Testis (tissue), 2 donors: ENCODE results near the gene SLC47A2.

ENCODE experiments used
- CTCF ChIP-seq, 3 experiments: fragments of 450-650 bp in 2 of 3; fragments of 200-600 bp in 1 of 3; sonication (generic) in 1 of 3; IDR thresholded peaks; one replicate each; pipeline ENCODE4 v1.5.1; 2016 to 2019; ENCODE audit warnings: antibody characterized with exemption in 3 of 3, mild to moderate bottlenecking in 2 of 3, moderate library complexity in 1 of 3
- POLR2A ChIP-seq: fragments of 450-650 bp; IDR thresholded peaks from one replicate; pipeline ENCODE4 v1.6.1; 2017; ENCODE audit warnings: antibody characterized with exemption, mild to moderate bottlenecking, moderate library complexity

- TF ChIP-seq POLR2A (no peak), CTCF (IDR thresholded peaks at IDR 0.05) (no peak)
Observed at GRCh38 chr17:19729900-19730299, 13.5 kb upstream of the SLC47A2 start.
